Spleen (tissue), 11 donors: ENCODE data around the gene KCNG2. TPM values are rescaled to one million over a fixed set of nuclear protein-coding genes. Genes with fewer than 3 reads are reported as not detected.
A peak's percentile ranks its signal among the peaks of the same experiment; 100 is the strongest.

ENCODE experiments used
- DNase-seq: peaks from one replicate; pipeline ENCODE4 v3.0.0-alpha.2; 2020
- H3K27ac ChIP-seq, 8 donors: fragments of 200-600 bp; sonication (generic) in 7 of 8; 1 replicate in 4 of 8; 2 replicates in 4 of 8; pipeline versions ENCODE4 v1.5.0 to v1.8.0; 2016 to 2021; ENCODE audit warnings: inconsistent platforms in 4 of 8, mild to moderate bottlenecking in 4 of 8, moderate library complexity in 1 of 8
- H3K27me3 ChIP-seq, 7 donors: fragments of 200-600 bp; sonication (generic) in 6 of 7; replicated peaks in 1 of 7; 1 replicate in 4 of 7; 2 replicates in 3 of 7; pipeline versions ENCODE4 v1.5.0 to v1.8.0; 2016 to 2021; ENCODE audit warnings: inconsistent platforms in 3 of 7, mild to moderate bottlenecking in 1 of 7
- H3K36me3 ChIP-seq, 6 donors: fragments of 200-600 bp; sonication (generic) in 5 of 6; 1 replicate in 4 of 6; 2 replicates in 2 of 6; pipeline versions ENCODE4 v1.5.0 to v1.8.0; 2016 to 2021; ENCODE audit warnings: inconsistent platforms in 2 of 6
- H3K4me1 ChIP-seq, 6 donors: fragments of 200-600 bp; sonication (generic) in 5 of 6; 1 replicate in 3 of 6; 2 replicates in 3 of 6; pipeline versions ENCODE4 v1.5.0 to v1.8.0; 2016 to 2021; ENCODE audit warnings: inconsistent platforms in 3 of 6
- H3K4me3 ChIP-seq, 8 donors: fragments of 200-600 bp; sonication (generic) in 7 of 8; 1 replicate in 4 of 8; 2 replicates in 4 of 8; pipeline versions ENCODE4 v1.5.0 to v1.8.0; 2016 to 2021; ENCODE audit warnings: inconsistent platforms in 4 of 8, mild to moderate bottlenecking in 4 of 8, moderate library complexity in 2 of 8
- H3K9me3 ChIP-seq, 8 donors: fragments of 200-600 bp; sonication (generic) in 7 of 8; 1 replicate in 4 of 8; 2 replicates in 4 of 8; pipeline versions ENCODE4 v1.5.0 to v1.8.0; 2016 to 2021; ENCODE audit warnings: inconsistent platforms in 4 of 8
- POLR2A ChIP-seq, 3 donors: fragments of 450-650 bp; IDR thresholded peaks; one replicate each; pipeline ENCODE4 v1.5.1; 2017; ENCODE audit warnings: antibody characterized with exemption in 3 of 3, mild to moderate bottlenecking in 1 of 3
- POLR2AphosphoS5 ChIP-seq, 3 donors: sonication (generic); formaldehyde crosslinking; IDR thresholded peaks; one replicate each; pipeline ENCODE4 v1.5.1; 2017; ENCODE audit warnings: antibody characterized with exemption in 3 of 3
- WGBS, 5 donors: extraction: QIAGEN DNeasy Blood & Tissue Kit in 3 of 5; methylation state at CpG; one replicate each; pipeline versions ENCODE4 v1.1.5 to v1.1.7; 2013 to 2018; 5-methylcytosine and 5-hydroxymethylcytosine counted together
- intact Hi-C: fragments of 100-400 bp; cut with DNase I; formaldehyde crosslinking; loops from one replicate; pipeline ENCODE4 v1.15.0; 2023; ENCODE audit warnings: low total_unique reads
- polyA plus RNA-seq, 3 donors: library from polyadenylated mRNA; stranded (reverse); fragments of 200-250 nt; gene quantifications; one replicate each; pipeline ENCODE4 v1.2.1, GENCODE V29; 2013
- total RNA-seq, 7 donors: library from RNA; depleted of rRNA in 3 of 7; stranded (reverse); fragments of >200 nt in 3 of 7; fragmentation: NEBNext Ultra II Directional in 4 of 7; extraction: Animal tissue kit (Norgen Biotek cat#: 25700) in 4 of 7; gene quantifications; one replicate each; pipeline versions ENCODE4 v1.1.0 to v1.2.1, GENCODE V29; 2016 to 2021
- TF ChIP-seq, protein P1 (sequence below), 11 experiments: fragments of 200-600 bp in 7 of 11; fragments of 450-650 bp in 4 of 11; sonication (generic) in 4 of 11; IDR thresholded peaks in 8 of 11; conservative IDR thresholded peaks in 3 of 11; 1 replicate in 7 of 11; 2 replicates in 4 of 11; pipeline versions ENCODE4 v1.4.0 to v1.8.0; 2016 to 2021; ENCODE audit warnings: antibody characterized with exemption in 11 of 11, inconsistent platforms in 4 of 11, mild to moderate bottlenecking in 1 of 11
- donor health status: healthy with polysubstance abuse.
- donor health status: DM: no; HTN: no; CAD: no; lungs with moderate emphysema.
- donor health status: DM: no; HTN: no; CAD: no.
- donor health status: Bipolar disorder and iron deficiency.
- donor health status: healthy.
- donor health status: DM: no; HTN: no; CAD: no.
- donor health status: DM: yes; HTN: yes; CAD: no.

The KCNG2 gene
- total and polyA plus RNA-seq, 10 donors: 0.15 to 3.2 (median 0.38) TPM; not detected in 1

DNA sequence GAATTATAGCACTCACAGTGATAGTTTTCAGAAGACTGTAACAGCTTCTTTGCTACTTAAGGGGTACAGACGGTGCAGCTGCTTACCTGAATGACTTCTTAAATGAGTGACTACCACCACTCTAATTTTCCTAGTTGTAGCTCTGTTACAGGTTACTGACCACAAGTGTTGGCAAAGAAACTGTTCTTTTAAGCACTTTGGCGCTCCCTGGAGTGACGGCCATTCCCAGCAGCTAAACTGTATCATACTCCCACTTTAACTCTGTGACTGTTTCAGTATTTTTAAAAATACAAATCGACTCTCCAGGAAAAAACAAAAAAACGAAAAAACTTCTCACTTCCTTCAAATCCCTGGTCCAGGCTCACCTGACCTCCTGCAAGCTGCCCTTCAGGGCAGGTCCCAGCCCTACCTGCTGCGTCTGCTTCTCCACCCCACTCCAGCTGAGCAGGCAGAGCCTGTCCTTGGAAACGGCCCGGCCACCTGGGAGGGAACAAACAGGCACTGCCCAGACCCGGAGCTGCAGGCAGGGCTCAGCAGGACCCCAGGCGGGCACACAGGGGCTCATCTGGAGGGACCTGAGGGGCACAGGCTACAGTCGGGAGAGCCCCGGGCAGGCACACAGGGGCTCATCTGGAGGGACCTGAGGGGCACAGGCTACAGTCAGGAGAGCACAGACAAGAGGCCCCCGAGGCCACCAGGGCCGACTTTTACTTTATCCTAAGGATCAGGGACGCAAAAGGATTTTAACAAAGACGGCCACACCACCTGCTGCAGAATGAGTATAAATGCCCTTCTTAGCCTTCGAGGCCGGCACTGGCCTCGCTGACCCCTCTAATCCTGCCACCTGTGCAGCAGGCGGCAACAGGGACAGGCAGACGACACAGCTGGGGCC, 129.2 kb downstream of the KCNG2 start:
- peaks cover 5 to 96% (median 36%) of the 10 kb centered on the region in 6 donors for H3K36me3 ChIP-seq
- H3K27me3 ChIP-seq: no peaks in the 10 kb centered on the region
- peak; percentile 58 for DNase-seq
- TF ChIP-seq, protein P1, sequence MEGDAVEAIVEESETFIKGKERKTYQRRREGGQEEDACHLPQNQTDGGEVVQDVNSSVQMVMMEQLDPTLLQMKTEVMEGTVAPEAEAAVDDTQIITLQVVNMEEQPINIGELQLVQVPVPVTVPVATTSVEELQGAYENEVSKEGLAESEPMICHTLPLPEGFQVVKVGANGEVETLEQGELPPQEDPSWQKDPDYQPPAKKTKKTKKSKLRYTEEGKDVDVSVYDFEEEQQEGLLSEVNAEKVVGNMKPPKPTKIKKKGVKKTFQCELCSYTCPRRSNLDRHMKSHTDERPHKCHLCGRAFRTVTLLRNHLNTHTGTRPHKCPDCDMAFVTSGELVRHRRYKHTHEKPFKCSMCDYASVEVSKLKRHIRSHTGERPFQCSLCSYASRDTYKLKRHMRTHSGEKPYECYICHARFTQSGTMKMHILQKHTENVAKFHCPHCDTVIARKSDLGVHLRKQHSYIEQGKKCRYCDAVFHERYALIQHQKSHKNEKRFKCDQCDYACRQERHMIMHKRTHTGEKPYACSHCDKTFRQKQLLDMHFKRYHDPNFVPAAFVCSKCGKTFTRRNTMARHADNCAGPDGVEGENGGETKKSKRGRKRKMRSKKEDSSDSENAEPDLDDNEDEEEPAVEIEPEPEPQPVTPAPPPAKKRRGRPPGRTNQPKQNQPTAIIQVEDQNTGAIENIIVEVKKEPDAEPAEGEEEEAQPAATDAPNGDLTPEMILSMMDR (IDR thresholded peaks at IDR 0.05 in 8 of 11, conservative IDR thresholded peaks at IDR 0.05 in 3 of 11): no peak
- TF ChIP-seq POLR2AphosphoS5 (IDR thresholded peaks at IDR 0.05) (peak in 1 of 3 donors; percentile 9), POLR2A (IDR thresholded peaks at IDR 0.05) (no peak)
- no peak overlapping the region for H3K4me3 ChIP-seq
- no peak overlapping the region for H3K27ac ChIP-seq
- intact Hi-C loops: no loop called here
- H3K9me3 ChIP-seq: peaks cover 11 to 44% (median 35%) of the 10 kb centered on the region in 8 donors
- 88 to 90% (median 89%) methylated on average over 21 of the region's 21 CpGs for WGBS, 5 donors
- peaks cover 0 to 13% (median 0%) of the 10 kb centered on the region in 6 donors for H3K4me1 ChIP-seq

DNA sequence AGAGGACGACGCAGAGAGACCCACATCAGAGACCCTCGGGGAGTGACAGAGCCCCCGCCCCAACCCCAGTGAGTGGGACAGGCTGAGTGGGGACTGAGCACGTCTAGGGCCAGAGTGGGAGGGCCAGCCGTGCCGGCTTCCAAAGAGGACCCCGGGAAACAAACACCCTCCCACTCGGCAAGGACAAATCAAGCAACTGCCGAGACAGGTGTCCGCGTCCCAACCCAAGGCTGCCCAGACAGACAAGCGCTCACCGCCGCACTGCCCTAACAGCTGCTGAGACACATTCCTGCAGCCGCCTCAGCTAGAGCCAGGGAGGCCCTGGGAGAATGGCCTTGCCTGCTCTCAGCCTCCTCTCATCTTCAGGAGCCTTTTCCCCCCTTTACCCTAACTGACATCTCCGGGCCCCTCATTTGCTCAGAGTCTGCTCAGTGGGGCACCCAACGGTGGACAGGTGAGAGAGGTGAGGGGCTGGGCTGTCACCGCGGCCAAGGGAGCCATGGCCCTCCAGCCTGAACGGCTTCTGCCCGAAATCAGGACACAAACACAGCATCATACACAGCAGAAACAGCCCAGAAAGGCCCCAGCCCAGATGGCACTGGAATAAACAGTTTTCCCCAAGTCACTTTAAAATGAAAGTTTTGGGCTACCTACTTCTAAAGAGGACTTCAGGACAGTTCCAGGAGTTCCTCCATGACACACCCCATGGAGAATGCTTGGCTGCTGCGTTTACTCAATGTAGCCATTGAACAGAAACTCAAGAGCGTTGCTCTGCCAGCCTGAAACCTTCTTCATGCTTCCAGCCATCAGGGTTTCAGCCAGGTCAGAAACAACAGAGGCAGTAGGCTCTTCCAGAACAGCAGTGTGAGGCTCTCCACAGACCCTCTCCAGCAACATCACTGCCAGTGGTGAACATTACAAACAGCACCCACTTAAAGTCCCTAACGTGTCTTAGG, 130.1 kb downstream of the KCNG2 start:
- intact Hi-C loops: no loop called here
- H3K27me3 ChIP-seq: no peaks in the 10 kb centered on the region
- WGBS, 5 donors: 92 to 97% (median 94%) methylated on average over 17 to 25 of the region's 25 CpGs
- peaks cover 15 to 53% (median 44%) of the 10 kb centered on the region in 8 donors for H3K9me3 ChIP-seq
- H3K4me3 ChIP-seq: no peak overlapping the region
- DNase-seq: peak; percentile 53
- H3K4me1 ChIP-seq: peaks cover 0 to 13% (median 0%) of the 10 kb centered on the region in 6 donors
- peaks cover 5 to 98% (median 36%) of the 10 kb centered on the region in 6 donors for H3K36me3 ChIP-seq
- TF ChIP-seq POLR2AphosphoS5 (IDR thresholded peaks at IDR 0.05) (no peak), POLR2A (IDR thresholded peaks at IDR 0.05) (no peak)
- TF ChIP-seq, protein P1 (IDR thresholded peaks at IDR 0.05 in 8 of 11, conservative IDR thresholded peaks at IDR 0.05 in 3 of 11): no peak
- no peak overlapping the region for H3K27ac ChIP-seq

DNA sequence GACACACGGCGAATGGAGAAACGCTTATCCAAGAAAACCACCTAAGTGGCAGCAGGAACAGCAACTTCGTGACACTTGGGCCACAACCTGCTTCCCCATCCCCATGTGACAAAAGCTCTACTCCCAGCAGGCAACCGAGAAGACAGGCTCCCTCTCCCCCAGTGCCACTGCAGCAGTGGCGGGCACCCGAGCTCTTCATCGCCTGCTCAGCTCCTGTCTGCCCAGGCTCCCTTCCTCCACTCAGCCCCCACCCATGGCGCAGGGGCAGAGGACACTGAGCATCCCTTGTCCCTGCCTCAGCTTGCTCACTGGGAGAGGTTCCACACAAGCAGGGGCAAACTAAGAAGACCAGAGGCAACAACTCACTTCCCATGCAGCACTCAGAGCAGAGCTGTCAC, 130.8 kb downstream of the KCNG2 start:
- Histone ChIP-seq H3K27me3 (no peaks in the 10 kb centered on the region), H3K9me3 (peaks cover 18 to 60% (median 51%) of the 10 kb centered on the region in 8 donors), H3K36me3 (peaks cover 5 to 100% (median 37%) of the 10 kb centered on the region in 6 donors), H3K4me3 (no peak overlapping the region), H3K4me1 (peaks cover 0 to 13% (median 0%) of the 10 kb centered on the region in 6 donors), H3K27ac (no peak overlapping the region)
- TF ChIP-seq, protein P1 (IDR thresholded peaks at IDR 0.05 in 8 of 11, conservative IDR thresholded peaks at IDR 0.05 in 3 of 11): no peak
- TF ChIP-seq POLR2A (IDR thresholded peaks at IDR 0.05): no peak
- no peak for TF ChIP-seq POLR2AphosphoS5 (IDR thresholded peaks at IDR 0.05)
- intact Hi-C loops: no loop called here
- peak; percentile 44 for DNase-seq
- 95 to 99% (median 97%) methylated on average over 3 to 9 of the region's 9 CpGs for WGBS, 5 donors
